Natural killer cell (primary cell): Measurements from ENCODE around the gene SEC14L2. TPM values are rescaled to one million over a fixed set of nuclear protein-coding genes. Genes with fewer than 3 reads are reported as not detected.

Experiments
- ATAC-seq, 3 donors: fragments of 150-1000 bp in 2 of 3; fragments of 200-7000 bp in 1 of 3; cut with Tn5 transposase; 1 replicate in 1 of 3; 2 replicates in 2 of 3; pipeline ENCODE4 v1.10.0; 2021; ENCODE audit warnings: mild to moderate bottlenecking in 2 of 3, moderate library complexity in 2 of 3
- DNase-seq, 2 donors: peaks; one replicate each; pipeline versions ENCODE4 v3.0.0 to v3.0.0-alpha.2; 2013 to 2021; ENCODE audit warnings: mixed read lengths in 1 of 2
- H3K27ac ChIP-seq: one replicate; pipeline ENCODE4 v1.5.1; 2013; ENCODE audit warnings: mild to moderate bottlenecking, low read length
- H3K27me3 ChIP-seq: one replicate; pipeline ENCODE4 v1.6.1; 2013; ENCODE audit warnings: low read length; ENCODE audit not compliant: control insufficient read depth, insufficient read depth
- H3K36me3 ChIP-seq: one replicate; pipeline ENCODE4 v1.6.1; 2013; ENCODE audit warnings: low read length; ENCODE audit not compliant: control insufficient read depth, insufficient read depth
- H3K4me1 ChIP-seq: one replicate; pipeline ENCODE4 v1.6.1; 2013; ENCODE audit warnings: low read length; ENCODE audit not compliant: control insufficient read depth, insufficient read depth
- H3K4me3 ChIP-seq: one replicate; pipeline ENCODE4 v1.5.1; 2013; ENCODE audit warnings: low read length
- H3K9me3 ChIP-seq: one replicate; pipeline ENCODE4 v1.6.1; 2013; ENCODE audit warnings: low read length; ENCODE audit not compliant: control insufficient read depth, insufficient read depth
- H3K27ac Mint-ChIP-seq, 2 donors: one replicate each; pipeline ENCODE4 v1.8.0; 2022; ENCODE audit warnings: mild to moderate bottlenecking in 2 of 2, mixed read lengths in 2 of 2, moderate library complexity in 1 of 2
- H3K27me3 Mint-ChIP-seq, 2 donors: one replicate each; pipeline ENCODE4 v1.8.0; 2022; ENCODE audit warnings: low read depth in 2 of 2, mixed read lengths in 2 of 2
- H3K36me3 Mint-ChIP-seq: one replicate; pipeline ENCODE4 v1.8.0; 2022; ENCODE audit warnings: mixed read lengths
- H3K4me1 Mint-ChIP-seq, 2 donors: one replicate each; pipeline ENCODE4 v1.8.0; 2022; ENCODE audit warnings: mixed read lengths in 2 of 2
- H3K4me3 Mint-ChIP-seq: one replicate; pipeline ENCODE4 v1.8.0; 2022; ENCODE audit warnings: mild to moderate bottlenecking, moderate library complexity, mixed read lengths
- H3K9me3 Mint-ChIP-seq, 2 donors: one replicate each; pipeline ENCODE4 v1.8.0; 2022; ENCODE audit warnings: mixed read lengths in 2 of 2
- CTCF ChIP-seq: fragments of 200-600 bp; IDR thresholded peaks from one replicate; pipeline ENCODE4 v1.8.0; 2022; ENCODE audit warnings: antibody characterized with exemption
- WGBS: methylation state at CpG from one replicate; pipeline ENCODE4 v1.1.7; 2013; ENCODE audit warnings: missing lambda C conversion rate; ENCODE audit not compliant: insufficient coverage; 5-methylcytosine and 5-hydroxymethylcytosine counted together
- intact Hi-C: fragments of 100-400 bp; cut with micrococcal nuclease; formaldehyde crosslinking; loops from one replicate; pipeline ENCODE4 v1.14.2; 2022
- total RNA-seq, 4 donors: library from RNA; stranded (reverse); fragments of 120-200 nt in 1 of 4; gene quantifications; one replicate each; pipeline versions ENCODE4 v1.2.3 to v1.2.4, GENCODE V29; 2013 to 2022

Gene SEC14L2
- total RNA-seq, 3 donors from 2014 or later (not counting 1 experiment from before 2014, with no cell fraction given), result 0.71 to 6.6 (median 2.7) TPM

DNA sequence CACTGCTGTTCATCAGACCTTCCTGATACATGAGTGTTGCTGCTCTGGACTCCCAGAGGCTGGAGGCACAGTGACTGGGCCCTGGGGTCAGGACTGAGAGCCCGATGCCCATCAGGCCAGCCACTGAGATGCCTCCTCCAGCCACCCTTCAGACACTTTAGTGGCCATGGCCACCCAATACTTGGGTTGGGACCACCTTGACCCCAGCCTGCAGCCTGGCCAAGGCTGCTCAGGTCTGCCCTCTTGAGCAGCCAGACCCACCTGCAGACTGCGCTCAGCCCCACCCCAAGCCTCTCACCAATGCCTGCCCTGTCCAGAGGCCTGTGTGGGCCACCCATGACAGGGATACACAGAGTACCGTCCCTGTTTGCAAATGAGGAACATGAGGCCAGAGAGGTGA lies 13.8 kb upstream of the SEC14L2 start:
- H3K27ac Mint-ChIP-seq, result no peak overlapping the region
- no peaks in the 10 kb centered on the region for H3K36me3 Mint-ChIP-seq
- peaks cover 0 to 5% of the 10 kb centered on the region in 2 donors for H3K27me3 Mint-ChIP-seq
- intact Hi-C loops, result no loop called here
- DNase-seq (no peak), ATAC-seq (no peak)
- 69% methylated on average over 3 of the region's 3 CpGs for WGBS
- Histone ChIP-seq H3K27ac (no peak overlapping the region), H3K27me3 (no peaks in the 10 kb centered on the region), H3K4me3 (no peak overlapping the region), H3K9me3 (no peaks in the 10 kb centered on the region), H3K4me1 (peaks cover 12% of the 10 kb centered on the region), H3K36me3 (no peaks in the 10 kb centered on the region)
- H3K4me1 Mint-ChIP-seq, result peaks cover 5 to 6% of the 10 kb centered on the region in 2 donors
- H3K4me3 Mint-ChIP-seq, result no peak overlapping the region
- no peaks in the 10 kb centered on the region for H3K9me3 Mint-ChIP-seq
- TF ChIP-seq CTCF, result no peak

- 96% methylated on average over 10 of the region's 10 CpGs for WGBS
- no peak for TF ChIP-seq CTCF
- H3K27me3 Mint-ChIP-seq, result peaks cover 0 to 5% of the 10 kb centered on the region in 2 donors
Observed at GRCh38 chr22:30385942-30386341, 10.9 kb upstream of the SEC14L2 start.

GRCh38 chr22:30386608-30386959 lies 10.2 kb upstream of the SEC14L2 start:
- Mint-ChIP-seq H3K4me3 (peak overlapping the region; percentile 52), H3K4me1 (peaks cover 5 to 6% of the 10 kb centered on the region in 2 donors), H3K36me3 (no peaks in the 10 kb centered on the region), H3K27me3 (peaks cover 0 to 5% of the 10 kb centered on the region in 2 donors), H3K27ac (peak overlapping the region in 1 of 2 donors; percentile 76), H3K9me3 (no peaks in the 10 kb centered on the region)
- intact Hi-C loops, result no loop called here
- Histone ChIP-seq H3K4me1 (peaks cover 12% of the 10 kb centered on the region), H3K9me3 (no peaks in the 10 kb centered on the region), H3K27me3 (no peaks in the 10 kb centered on the region), H3K27ac (no peak overlapping the region), H3K4me3 (peak overlapping the region; percentile 9), H3K36me3 (no peaks in the 10 kb centered on the region)
- ATAC-seq, result no peak
- 39% methylated on average over 10 of the region's 10 CpGs for WGBS
- no peak for DNase-seq
- TF ChIP-seq CTCF, result no peak

More at GRCh38 chr22:30385942-30386341, 10.9 kb upstream of the SEC14L2 start:
- intact Hi-C loops, result no loop called here
- no peaks in the 10 kb centered on the region for H3K9me3 Mint-ChIP-seq
- Histone ChIP-seq H3K27ac (no peak overlapping the region), H3K9me3 (no peaks in the 10 kb centered on the region), H3K27me3 (no peaks in the 10 kb centered on the region), H3K4me1 (peaks cover 12% of the 10 kb centered on the region), H3K4me3 (no peak overlapping the region), H3K36me3 (no peaks in the 10 kb centered on the region)
- no peak for DNase-seq
- H3K36me3 Mint-ChIP-seq, result no peaks in the 10 kb centered on the region
- H3K4me1 Mint-ChIP-seq, result peaks cover 5 to 6% of the 10 kb centered on the region in 2 donors
- H3K4me3 Mint-ChIP-seq, result peak overlapping the region; percentile 52
- H3K27ac Mint-ChIP-seq, result no peak overlapping the region
- ATAC-seq, result no peak
